GM23338 (cell line): ENCODE data around the gene SAMD8. TPM values are rescaled to one million over a fixed set of nuclear protein-coding genes. Genes with fewer than 3 reads are reported as not detected.

ENCODE experiments used
- ATAC-seq: fragments of 200-7000 bp; cut with Tn5 transposase; 3 replicates; pipeline ENCODE4 v1.9.1; 2020
- DNase-seq: peaks from one replicate; pipeline ENCODE4 v3.0.0-alpha.2; 2015; ENCODE audit warnings: low spot score
- H2AFZ ChIP-seq: fragments of 200-600 bp; sonication (generic); 2 replicates; pipeline ENCODE4 v1.8.0; 2016; ENCODE audit warnings: antibody characterized with exemption, mild to moderate bottlenecking, moderate library complexity
- H3F3A ChIP-seq: fragments of 200-600 bp; sonication (generic); replicated peaks from 2 replicates; pipeline ENCODE4 v1.8.0; 2017; ENCODE audit warnings: antibody characterized with exemption, mixed run types, low read depth
- H3K27ac ChIP-seq: fragments of 200-600 bp; sonication (generic); 2 replicates; pipeline ENCODE4 v1.6.1; 2016; ENCODE audit warnings: low read depth
- H3K27me3 ChIP-seq: fragments of 200-600 bp; sonication (generic); 2 replicates; pipeline ENCODE4 v1.8.0; 2016; ENCODE audit warnings: mild to moderate bottlenecking, mixed run types, moderate library complexity; ENCODE audit not compliant: insufficient read depth
- H3K36me3 ChIP-seq: fragments of 200-600 bp; sonication (generic); 2 replicates; pipeline ENCODE4 v1.8.0; 2016; ENCODE audit warnings: mild to moderate bottlenecking; ENCODE audit not compliant: insufficient read depth
- H3K4me1 ChIP-seq: fragments of 200-600 bp; sonication (generic); 2 replicates; pipeline ENCODE4 v1.8.0; 2016; ENCODE audit warnings: mild to moderate bottlenecking, moderate library complexity; ENCODE audit not compliant: insufficient read depth
- H3K4me2 ChIP-seq: fragments of 200-600 bp; sonication (generic); 2 replicates; pipeline ENCODE4 v1.7.1; 2017; ENCODE audit warnings: mixed run types
- H3K4me3 ChIP-seq: fragments of 200-600 bp; sonication (generic); 2 replicates; pipeline ENCODE4 v1.6.1; 2016; ENCODE audit warnings: mixed run types
- H3K79me2 ChIP-seq: fragments of 200-600 bp; sonication (generic); replicated peaks from 2 replicates; pipeline ENCODE4 v1.8.0; 2017; ENCODE audit warnings: mild to moderate bottlenecking; ENCODE audit not compliant: insufficient read depth
- H3K9me2 ChIP-seq: fragments of 200-600 bp; sonication (generic); 2 replicates; pipeline ENCODE4 v1.8.0; 2017; ENCODE audit not compliant: insufficient read depth
- H4K20me1 ChIP-seq: fragments of 200-600 bp; sonication (generic); replicated peaks from 2 replicates; pipeline ENCODE4 v1.8.0; 2017; ENCODE audit warnings: mild to moderate bottlenecking; ENCODE audit not compliant: insufficient read depth
- H3K27ac Mint-ChIP-seq: 2 replicates; pipeline ENCODE4 v1.8.0; 2020; ENCODE audit warnings: inconsistent platforms, mild to moderate bottlenecking, moderate library complexity, mixed read lengths
- H3K27me3 Mint-ChIP-seq: 3 replicates; pipeline ENCODE4 v1.8.0; 2022; ENCODE audit warnings: low read depth, mild to moderate bottlenecking, moderate library complexity, mixed read lengths, inconsistent platforms; ENCODE audit not compliant: insufficient read depth, poor library complexity
- H3K36me3 Mint-ChIP-seq: 3 replicates; pipeline ENCODE4 v1.8.0; 2021; ENCODE audit warnings: low read depth, mild to moderate bottlenecking, inconsistent platforms, moderate library complexity, mixed read lengths
- H3K4me1 Mint-ChIP-seq: 3 replicates; pipeline ENCODE4 v1.8.0; 2020; ENCODE audit warnings: mild to moderate bottlenecking, inconsistent platforms, mixed read lengths
- H3K4me3 Mint-ChIP-seq: 3 replicates; pipeline ENCODE4 v1.8.0; 2021; ENCODE audit warnings: moderate library complexity, mild to moderate bottlenecking, inconsistent platforms, mixed read lengths
- H3K9me3 Mint-ChIP-seq: 3 replicates; pipeline ENCODE4 v1.8.0; 2020; ENCODE audit warnings: moderate library complexity, mild to moderate bottlenecking, inconsistent platforms, mixed read lengths
- CREB1 ChIP-seq: fragments of 250-450 bp; sonication (Bioruptor Pico); IDR thresholded peaks from 2 replicates; pipeline ENCODE4 v1.5.0; 2020; ENCODE audit warnings: low read depth, mild to moderate bottlenecking, moderate library complexity
- CTCF ChIP-seq, 2 experiments: fragments of 200-600 bp in 1 of 2; sonication (generic) in 1 of 2; conservative IDR thresholded peaks; 2 replicates each; pipeline versions ENCODE4 v1.5.1 to v1.6.1; 2016 to 2017; ENCODE audit warnings: antibody characterized with exemption in 2 of 2, low read depth in 2 of 2, mild to moderate bottlenecking in 2 of 2, moderate library complexity in 1 of 2
- ETS1 ChIP-seq: IDR thresholded peaks from 2 replicates; pipeline ENCODE4 v1.6.1; 2016; ENCODE audit warnings: antibody characterized with exemption
- EZH2 ChIP-seq: fragments of 200-600 bp; sonication (generic); IDR thresholded peaks from one replicate; pipeline ENCODE4 v1.8.0; 2017; ENCODE audit warnings: antibody characterized with exemption, mild to moderate bottlenecking, low read depth; ENCODE audit not compliant: unreplicated experiment
- EZH2phosphoT487 ChIP-seq: fragments of 200-600 bp; sonication (generic); IDR thresholded peaks from one replicate; pipeline ENCODE4 v1.8.1; 2018; ENCODE audit warnings: antibody characterized with exemption; ENCODE audit not compliant: unreplicated experiment
- JUNB ChIP-seq: IDR thresholded peaks from one replicate; pipeline ENCODE4 v1.6.1; 2016; ENCODE audit warnings: antibody characterized with exemption; ENCODE audit not compliant: unreplicated experiment
- NANOG ChIP-seq: IDR thresholded peaks from 2 replicates; pipeline ENCODE4 v1.6.1; 2016; ENCODE audit warnings: antibody characterized with exemption, borderline replicate concordance
- POLR2AphosphoS5 ChIP-seq: IDR thresholded peaks from 2 replicates; pipeline ENCODE4 v1.6.1; 2016; ENCODE audit warnings: antibody characterized with exemption, low read depth
- STAT1 ChIP-seq: IDR thresholded peaks from one replicate; pipeline ENCODE4 v1.6.1; 2016; ENCODE audit warnings: antibody characterized with exemption; ENCODE audit not compliant: unreplicated experiment
- ZNF114 ChIP-seq: fragments of 250-450 bp; sonication (Bioruptor Pico); IDR thresholded peaks from 2 replicates; pipeline ENCODE4 v1.5.0; 2020; ENCODE audit warnings: mild to moderate bottlenecking, moderate library complexity
- ZNF331 ChIP-seq: fragments of 250-450 bp; sonication (Bioruptor Pico); IDR thresholded peaks from 2 replicates; pipeline ENCODE4 v1.5.0; 2020; ENCODE audit warnings: low read depth, mild to moderate bottlenecking, moderate library complexity
- polyA plus RNA-seq: library from polyadenylated mRNA; unstranded; fragments of >200 nt; fragmentation: Nextera tagmentation; extraction: Ambion mirVana; gene quantifications from 2 replicates; pipeline ENCODE4 v1.2.1, GENCODE V29; 2016
- total RNA-seq: library from RNA; depleted of rRNA; stranded (reverse); fragments of >200 nt; shearing (Covaris generic); gene quantifications from 2 replicates; pipeline ENCODE4 v1.2.3, GENCODE V29; 2014
- TF ChIP-seq, protein P1 (sequence below): IDR thresholded peaks from one replicate; pipeline ENCODE4 v1.6.1; 2018; ENCODE audit warnings: antibody characterized with exemption; ENCODE audit not compliant: unreplicated experiment
- TF ChIP-seq, protein P2 (sequence below): fragments of 250-450 bp; sonication (Bioruptor Pico); IDR thresholded peaks from 2 replicates; pipeline ENCODE4 v1.5.0; 2020; ENCODE audit warnings: mild to moderate bottlenecking, moderate library complexity

Gene SAMD8
- total and polyA plus RNA-seq, 2 experiments from 2014 or later: 7.8 to 28.4 TPM

GRCh38 chr10:75159519-75159918 is 48.1 kb downstream of the SAMD8 start:
- Mint-ChIP-seq H3K9me3 (no peaks in the 10 kb centered on the region), H3K27ac (no peak overlapping the region), H3K4me3 (no peak overlapping the region), H3K27me3 (no peaks in the 10 kb centered on the region), H3K4me1 (no peaks in the 10 kb centered on the region), H3K36me3 (peaks cover 8% of the 10 kb centered on the region)
- Histone ChIP-seq H3K9me2 (no peaks in the 10 kb centered on the region), H3K36me3 (no peaks in the 10 kb centered on the region), H3F3A (no peaks in the 10 kb centered on the region), H3K4me3 (no peak overlapping the region), H2AFZ (no peak overlapping the region), H3K4me1 (peaks cover 5% of the 10 kb centered on the region; the same call in 1 of the 2 replicates), H4K20me1 (peaks cover 5% of the 10 kb centered on the region; the same call in 1 of the 2 replicates), H3K4me2 (no peak overlapping the region), H3K27me3 (no peaks in the 10 kb centered on the region), H3K27ac (no peak overlapping the region), H3K79me2 (peaks cover 11% of the 10 kb centered on the region)
- DNase-seq (no peak), ATAC-seq (no peak)
- TF ChIP-seq NANOG (no peak), CTCF (conservative IDR thresholded peaks at IDR 0.05; ENCODE audit: low read depth in 2 of 2) (no peak), CREB1 (no peak), ETS1 (no peak), EZH2phosphoT487 (no peak), STAT1 (no peak), EZH2 (no peak), JUNB (no peak), ZNF331 (no peak), POLR2AphosphoS5 (no peak), ZNF114 (CRISPR knock-in tag) (no peak)
- TF ChIP-seq, protein P1, sequence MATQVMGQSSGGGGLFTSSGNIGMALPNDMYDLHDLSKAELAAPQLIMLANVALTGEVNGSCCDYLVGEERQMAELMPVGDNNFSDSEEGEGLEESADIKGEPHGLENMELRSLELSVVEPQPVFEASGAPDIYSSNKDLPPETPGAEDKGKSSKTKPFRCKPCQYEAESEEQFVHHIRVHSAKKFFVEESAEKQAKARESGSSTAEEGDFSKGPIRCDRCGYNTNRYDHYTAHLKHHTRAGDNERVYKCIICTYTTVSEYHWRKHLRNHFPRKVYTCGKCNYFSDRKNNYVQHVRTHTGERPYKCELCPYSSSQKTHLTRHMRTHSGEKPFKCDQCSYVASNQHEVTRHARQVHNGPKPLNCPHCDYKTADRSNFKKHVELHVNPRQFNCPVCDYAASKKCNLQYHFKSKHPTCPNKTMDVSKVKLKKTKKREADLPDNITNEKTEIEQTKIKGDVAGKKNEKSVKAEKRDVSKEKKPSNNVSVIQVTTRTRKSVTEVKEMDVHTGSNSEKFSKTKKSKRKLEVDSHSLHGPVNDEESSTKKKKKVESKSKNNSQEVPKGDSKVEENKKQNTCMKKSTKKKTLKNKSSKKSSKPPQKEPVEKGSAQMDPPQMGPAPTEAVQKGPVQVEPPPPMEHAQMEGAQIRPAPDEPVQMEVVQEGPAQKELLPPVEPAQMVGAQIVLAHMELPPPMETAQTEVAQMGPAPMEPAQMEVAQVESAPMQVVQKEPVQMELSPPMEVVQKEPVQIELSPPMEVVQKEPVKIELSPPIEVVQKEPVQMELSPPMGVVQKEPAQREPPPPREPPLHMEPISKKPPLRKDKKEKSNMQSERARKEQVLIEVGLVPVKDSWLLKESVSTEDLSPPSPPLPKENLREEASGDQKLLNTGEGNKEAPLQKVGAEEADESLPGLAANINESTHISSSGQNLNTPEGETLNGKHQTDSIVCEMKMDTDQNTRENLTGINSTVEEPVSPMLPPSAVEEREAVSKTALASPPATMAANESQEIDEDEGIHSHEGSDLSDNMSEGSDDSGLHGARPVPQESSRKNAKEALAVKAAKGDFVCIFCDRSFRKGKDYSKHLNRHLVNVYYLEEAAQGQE: no peak
- TF ChIP-seq, protein P2, sequence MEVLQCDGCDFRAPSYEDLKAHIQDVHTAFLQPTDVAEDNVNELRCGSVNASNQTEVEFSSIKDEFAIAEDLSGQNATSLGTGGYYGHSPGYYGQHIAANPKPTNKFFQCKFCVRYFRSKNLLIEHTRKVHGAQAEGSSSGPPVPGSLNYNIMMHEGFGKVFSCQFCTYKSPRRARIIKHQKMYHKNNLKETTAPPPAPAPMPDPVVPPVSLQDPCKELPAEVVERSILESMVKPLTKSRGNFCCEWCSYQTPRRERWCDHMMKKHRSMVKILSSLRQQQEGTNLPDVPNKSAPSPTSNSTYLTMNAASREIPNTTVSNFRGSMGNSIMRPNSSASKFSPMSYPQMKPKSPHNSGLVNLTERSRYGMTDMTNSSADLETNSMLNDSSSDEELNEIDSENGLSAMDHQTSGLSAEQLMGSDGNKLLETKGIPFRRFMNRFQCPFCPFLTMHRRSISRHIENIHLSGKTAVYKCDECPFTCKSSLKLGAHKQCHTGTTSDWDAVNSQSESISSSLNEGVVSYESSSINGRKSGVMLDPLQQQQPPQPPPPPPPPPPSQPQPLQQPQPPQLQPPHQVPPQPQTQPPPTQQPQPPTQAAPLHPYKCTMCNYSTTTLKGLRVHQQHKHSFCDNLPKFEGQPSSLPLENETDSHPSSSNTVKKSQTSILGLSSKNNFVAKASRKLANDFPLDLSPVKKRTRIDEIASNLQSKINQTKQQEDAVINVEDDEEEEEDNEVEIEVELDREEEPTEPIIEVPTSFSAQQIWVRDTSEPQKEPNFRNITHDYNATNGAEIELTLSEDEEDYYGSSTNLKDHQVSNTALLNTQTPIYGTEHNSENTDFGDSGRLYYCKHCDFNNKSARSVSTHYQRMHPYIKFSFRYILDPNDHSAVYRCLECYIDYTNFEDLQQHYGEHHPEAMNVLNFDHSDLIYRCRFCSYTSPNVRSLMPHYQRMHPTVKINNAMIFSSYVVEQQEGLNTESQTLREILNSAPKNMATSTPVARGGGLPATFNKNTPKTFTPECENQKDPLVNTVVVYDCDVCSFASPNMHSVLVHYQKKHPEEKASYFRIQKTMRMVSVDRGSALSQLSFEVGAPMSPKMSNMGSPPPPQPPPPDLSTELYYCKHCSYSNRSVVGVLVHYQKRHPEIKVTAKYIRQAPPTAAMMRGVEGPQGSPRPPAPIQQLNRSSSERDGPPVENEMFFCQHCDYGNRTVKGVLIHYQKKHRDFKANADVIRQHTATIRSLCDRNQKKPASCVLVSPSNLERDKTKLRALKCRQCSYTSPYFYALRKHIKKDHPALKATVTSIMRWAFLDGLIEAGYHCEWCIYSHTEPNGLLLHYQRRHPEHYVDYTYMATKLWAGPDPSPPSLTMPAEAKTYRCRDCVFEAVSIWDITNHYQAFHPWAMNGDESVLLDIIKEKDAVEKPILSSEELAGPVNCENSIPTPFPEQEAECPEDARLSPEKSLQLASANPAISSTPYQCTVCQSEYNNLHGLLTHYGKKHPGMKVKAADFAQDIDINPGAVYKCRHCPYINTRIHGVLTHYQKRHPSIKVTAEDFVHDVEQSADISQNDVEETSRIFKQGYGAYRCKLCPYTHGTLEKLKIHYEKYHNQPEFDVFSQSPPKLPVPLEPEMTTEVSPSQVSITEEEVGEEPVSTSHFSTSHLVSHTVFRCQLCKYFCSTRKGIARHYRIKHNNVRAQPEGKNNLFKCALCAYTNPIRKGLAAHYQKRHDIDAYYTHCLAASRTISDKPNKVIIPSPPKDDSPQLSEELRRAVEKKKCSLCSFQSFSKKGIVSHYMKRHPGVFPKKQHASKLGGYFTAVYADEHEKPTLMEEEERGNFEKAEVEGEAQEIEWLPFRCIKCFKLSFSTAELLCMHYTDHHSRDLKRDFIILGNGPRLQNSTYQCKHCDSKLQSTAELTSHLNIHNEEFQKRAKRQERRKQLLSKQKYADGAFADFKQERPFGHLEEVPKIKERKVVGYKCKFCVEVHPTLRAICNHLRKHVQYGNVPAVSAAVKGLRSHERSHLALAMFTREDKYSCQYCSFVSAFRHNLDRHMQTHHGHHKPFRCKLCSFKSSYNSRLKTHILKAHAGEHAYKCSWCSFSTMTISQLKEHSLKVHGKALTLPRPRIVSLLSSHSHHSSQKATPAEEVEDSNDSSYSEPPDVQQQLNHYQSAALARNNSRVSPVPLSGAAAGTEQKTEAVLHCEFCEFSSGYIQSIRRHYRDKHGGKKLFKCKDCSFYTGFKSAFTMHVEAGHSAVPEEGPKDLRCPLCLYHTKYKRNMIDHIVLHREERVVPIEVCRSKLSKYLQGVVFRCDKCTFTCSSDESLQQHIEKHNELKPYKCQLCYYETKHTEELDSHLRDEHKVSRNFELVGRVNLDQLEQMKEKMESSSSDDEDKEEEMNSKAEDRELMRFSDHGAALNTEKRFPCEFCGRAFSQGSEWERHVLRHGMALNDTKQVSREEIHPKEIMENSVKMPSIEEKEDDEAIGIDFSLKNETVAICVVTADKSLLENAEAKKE: no peak
